Hepatocyte (in vitro differentiated cells): ENCODE measurements around the gene NME1.

Source experiments
- EZH2phosphoT487 ChIP-seq: fragments of 200-600 bp; sonication (generic); IDR thresholded peaks from one replicate; pipeline ENCODE4 v1.6.1; 2018; ENCODE audit warnings: antibody characterized with exemption, mild to moderate bottlenecking, low read depth, moderate library complexity; ENCODE audit not compliant: unreplicated experiment, severe bottlenecking
- TF ChIP-seq, protein P1 (sequence below): fragments of 200-600 bp; sonication (generic); IDR thresholded peaks from 2 replicates; pipeline ENCODE4 v1.5.1; 2016; ENCODE audit warnings: antibody characterized with exemption, mild to moderate bottlenecking; ENCODE audit not compliant: poor library complexity

DNA sequence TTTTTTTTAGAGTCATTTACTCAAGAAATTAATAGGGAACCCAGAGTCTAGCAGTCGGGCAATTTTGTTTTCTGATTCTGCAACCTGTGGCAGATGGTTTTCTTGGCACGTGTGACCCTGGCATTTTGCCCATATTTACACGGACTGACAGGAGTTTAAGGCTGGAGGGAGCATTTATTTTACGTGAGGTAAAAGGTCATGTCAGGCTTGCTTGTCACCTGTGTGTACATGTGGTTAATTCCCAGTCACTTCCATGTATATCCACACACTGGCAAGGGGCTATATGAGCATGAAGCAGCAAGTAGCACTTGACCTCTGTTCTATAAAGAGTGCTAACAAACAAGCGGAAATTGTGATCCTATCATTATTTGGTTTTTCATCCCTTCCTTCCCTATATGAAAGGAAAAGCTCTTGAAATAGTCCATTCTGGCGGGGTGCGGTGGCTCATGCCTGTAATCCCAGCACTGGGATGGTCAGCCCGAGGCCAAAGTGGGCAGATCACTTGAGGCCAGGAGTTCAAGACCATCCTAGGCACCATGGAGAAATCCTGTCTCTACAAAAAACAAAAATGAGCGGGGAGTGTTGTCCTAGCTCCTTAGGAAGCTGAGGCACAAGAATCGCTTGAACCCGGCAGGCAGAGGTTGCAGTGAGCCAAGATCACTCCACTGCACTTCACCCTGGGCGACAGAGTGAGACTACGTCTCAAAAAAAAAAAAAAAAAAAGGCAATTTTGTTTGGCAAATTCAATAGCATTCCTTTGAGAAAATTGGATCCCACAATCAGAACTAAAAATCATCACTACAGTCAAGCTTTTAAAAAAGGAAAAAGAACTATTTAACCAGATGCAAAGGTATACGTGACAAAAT is 34.8 kb upstream of the NME1 start:
- TF ChIP-seq, protein P1, sequence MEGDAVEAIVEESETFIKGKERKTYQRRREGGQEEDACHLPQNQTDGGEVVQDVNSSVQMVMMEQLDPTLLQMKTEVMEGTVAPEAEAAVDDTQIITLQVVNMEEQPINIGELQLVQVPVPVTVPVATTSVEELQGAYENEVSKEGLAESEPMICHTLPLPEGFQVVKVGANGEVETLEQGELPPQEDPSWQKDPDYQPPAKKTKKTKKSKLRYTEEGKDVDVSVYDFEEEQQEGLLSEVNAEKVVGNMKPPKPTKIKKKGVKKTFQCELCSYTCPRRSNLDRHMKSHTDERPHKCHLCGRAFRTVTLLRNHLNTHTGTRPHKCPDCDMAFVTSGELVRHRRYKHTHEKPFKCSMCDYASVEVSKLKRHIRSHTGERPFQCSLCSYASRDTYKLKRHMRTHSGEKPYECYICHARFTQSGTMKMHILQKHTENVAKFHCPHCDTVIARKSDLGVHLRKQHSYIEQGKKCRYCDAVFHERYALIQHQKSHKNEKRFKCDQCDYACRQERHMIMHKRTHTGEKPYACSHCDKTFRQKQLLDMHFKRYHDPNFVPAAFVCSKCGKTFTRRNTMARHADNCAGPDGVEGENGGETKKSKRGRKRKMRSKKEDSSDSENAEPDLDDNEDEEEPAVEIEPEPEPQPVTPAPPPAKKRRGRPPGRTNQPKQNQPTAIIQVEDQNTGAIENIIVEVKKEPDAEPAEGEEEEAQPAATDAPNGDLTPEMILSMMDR: no peak
- no peak for TF ChIP-seq EZH2phosphoT487
